ENCODE measurements around the gene RNF187.

- TF ChIP-seq CTCF (IDR thresholded peaks at IDR 0.05 in 2 of 3, conservative IDR thresholded peaks at IDR 0.05 in 1 of 3; ENCODE audit: control insufficient read depth in 2 of 3, extremely low read depth in 1 of 3, insufficient read depth in 1 of 3, low read depth in 3 of 3, low read length in 3 of 3): no peak
- no peak for TF ChIP-seq POLR2A (IDR thresholded peaks at IDR 0.05; ENCODE audit: low read depth, low read length)
- TF ChIP-seq CREB1 (IDR thresholded peaks at IDR 0.05; ENCODE audit: low read depth): no peak
- no peak for TF ChIP-seq ATF3 (IDR thresholded peaks at IDR 0.05; ENCODE audit: borderline replicate concordance, extremely low read depth, low read depth, low read length)
Observed at GRCh38 chr1:228494391-228494790, 7.2 kb downstream of the RNF187 start.
